Glutamatergic neuron (in vitro differentiated cells): Measurements from ENCODE around the gene BAG2. TPM values are rescaled to one million over a fixed set of nuclear protein-coding genes. Genes with fewer than 3 reads are reported as not detected.

Experiments used
- DNase-seq: peaks from one replicate; pipeline ENCODE4 v3.0.0; 2022
- H3K27ac Mint-ChIP-seq: one replicate; pipeline ENCODE4 v1.8.0; 2020; ENCODE audit warnings: mild to moderate bottlenecking, mixed read lengths, inconsistent platforms; ENCODE audit not compliant: unreplicated experiment
- H3K27me3 Mint-ChIP-seq: one replicate; pipeline ENCODE4 v1.8.0; 2020; ENCODE audit warnings: mild to moderate bottlenecking, moderate library complexity, mixed read lengths, inconsistent platforms; ENCODE audit not compliant: unreplicated experiment
- H3K36me3 Mint-ChIP-seq: one replicate; pipeline ENCODE4 v1.8.0; 2020; ENCODE audit warnings: mild to moderate bottlenecking, mixed read lengths, inconsistent platforms; ENCODE audit not compliant: unreplicated experiment
- H3K4me1 Mint-ChIP-seq: one replicate; pipeline ENCODE4 v1.8.0; 2020; ENCODE audit warnings: mild to moderate bottlenecking, low read depth, mixed read lengths, inconsistent platforms; ENCODE audit not compliant: unreplicated experiment
- H3K4me3 Mint-ChIP-seq: one replicate; pipeline ENCODE4 v1.8.0; 2020; ENCODE audit warnings: mild to moderate bottlenecking, mixed read lengths, inconsistent platforms; ENCODE audit not compliant: unreplicated experiment
- H3K9me3 Mint-ChIP-seq: one replicate; pipeline ENCODE4 v1.8.0; 2020; ENCODE audit warnings: mild to moderate bottlenecking, moderate library complexity, mixed read lengths, inconsistent platforms; ENCODE audit not compliant: unreplicated experiment
- total RNA-seq: library from RNA; stranded (reverse); fragmentation: NEBNext Ultra II Directional; extraction: Animal tissue kit (Norgen Biotek cat#: 25700); gene quantifications from one replicate; pipeline ENCODE4 v1.2.1, GENCODE V29; 2021; ENCODE audit not compliant: unreplicated experiment
- TF ChIP-seq, protein P1 (sequence below): fragments of 200-600 bp; sonication (generic); IDR thresholded peaks from one replicate; pipeline ENCODE4 v1.5.0; 2021; ENCODE audit not compliant: partially characterized antibody, unreplicated experiment

Gene BAG2
- total RNA-seq, 1 donor from 2014 or later = 1.2 TPM

DNA sequence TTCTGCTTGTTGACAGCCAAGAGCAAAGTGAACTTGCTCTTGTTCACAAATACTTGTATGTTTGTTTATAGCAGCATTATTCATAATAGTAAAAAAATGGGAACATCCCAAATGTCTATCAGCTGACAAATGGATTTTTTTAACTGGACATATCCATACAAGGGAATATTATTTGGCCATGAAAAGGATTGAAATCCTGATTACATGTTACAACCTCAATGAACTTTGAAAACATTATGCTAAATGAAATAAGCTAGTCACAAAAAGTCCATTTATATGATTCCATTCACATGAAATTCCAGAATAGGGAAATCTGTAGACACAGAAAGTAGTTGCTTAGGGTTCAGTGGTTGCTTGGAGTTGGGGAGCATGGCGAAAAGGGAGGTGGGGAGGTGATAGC, 28.4 kb upstream of the BAG2 start:
- H3K4me3 Mint-ChIP-seq = no peak overlapping the region
- no peak for DNase-seq
- TF ChIP-seq, protein P1, sequence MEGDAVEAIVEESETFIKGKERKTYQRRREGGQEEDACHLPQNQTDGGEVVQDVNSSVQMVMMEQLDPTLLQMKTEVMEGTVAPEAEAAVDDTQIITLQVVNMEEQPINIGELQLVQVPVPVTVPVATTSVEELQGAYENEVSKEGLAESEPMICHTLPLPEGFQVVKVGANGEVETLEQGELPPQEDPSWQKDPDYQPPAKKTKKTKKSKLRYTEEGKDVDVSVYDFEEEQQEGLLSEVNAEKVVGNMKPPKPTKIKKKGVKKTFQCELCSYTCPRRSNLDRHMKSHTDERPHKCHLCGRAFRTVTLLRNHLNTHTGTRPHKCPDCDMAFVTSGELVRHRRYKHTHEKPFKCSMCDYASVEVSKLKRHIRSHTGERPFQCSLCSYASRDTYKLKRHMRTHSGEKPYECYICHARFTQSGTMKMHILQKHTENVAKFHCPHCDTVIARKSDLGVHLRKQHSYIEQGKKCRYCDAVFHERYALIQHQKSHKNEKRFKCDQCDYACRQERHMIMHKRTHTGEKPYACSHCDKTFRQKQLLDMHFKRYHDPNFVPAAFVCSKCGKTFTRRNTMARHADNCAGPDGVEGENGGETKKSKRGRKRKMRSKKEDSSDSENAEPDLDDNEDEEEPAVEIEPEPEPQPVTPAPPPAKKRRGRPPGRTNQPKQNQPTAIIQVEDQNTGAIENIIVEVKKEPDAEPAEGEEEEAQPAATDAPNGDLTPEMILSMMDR = no peak
- peaks cover 2% of the 10 kb centered on the region for H3K9me3 Mint-ChIP-seq
- no peaks in the 10 kb centered on the region for H3K27me3 Mint-ChIP-seq
- H3K36me3 Mint-ChIP-seq = no peaks in the 10 kb centered on the region
- H3K27ac Mint-ChIP-seq = no peak overlapping the region
- no peaks in the 10 kb centered on the region for H3K4me1 Mint-ChIP-seq

DNA sequence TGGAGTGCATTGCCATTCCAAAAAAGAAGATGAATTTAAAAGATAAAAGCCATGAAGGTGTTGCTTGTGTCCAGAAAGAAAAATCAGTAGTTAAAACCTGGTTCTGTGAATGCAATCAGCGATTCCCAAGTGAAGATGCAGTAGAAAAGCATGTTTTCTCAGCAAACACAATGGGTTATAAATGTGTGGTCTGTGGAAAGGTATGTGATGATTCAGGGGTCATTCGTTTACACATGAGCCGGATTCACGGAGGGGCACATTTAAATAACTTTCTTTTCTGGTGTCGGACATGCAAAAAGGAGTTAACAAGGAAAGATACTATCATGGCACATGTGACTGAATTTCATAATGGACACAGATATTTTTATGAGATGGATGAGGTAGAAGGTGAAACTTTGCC, 24.7 kb upstream of the BAG2 start:
- Mint-ChIP-seq H3K27me3 (no peaks in the 10 kb centered on the region), H3K9me3 (no peaks in the 10 kb centered on the region), H3K27ac (no peak overlapping the region), H3K4me3 (no peak overlapping the region), H3K4me1 (no peaks in the 10 kb centered on the region), H3K36me3 (no peaks in the 10 kb centered on the region)
- TF ChIP-seq, protein P1 = no peak
- no peak for DNase-seq

DNA sequence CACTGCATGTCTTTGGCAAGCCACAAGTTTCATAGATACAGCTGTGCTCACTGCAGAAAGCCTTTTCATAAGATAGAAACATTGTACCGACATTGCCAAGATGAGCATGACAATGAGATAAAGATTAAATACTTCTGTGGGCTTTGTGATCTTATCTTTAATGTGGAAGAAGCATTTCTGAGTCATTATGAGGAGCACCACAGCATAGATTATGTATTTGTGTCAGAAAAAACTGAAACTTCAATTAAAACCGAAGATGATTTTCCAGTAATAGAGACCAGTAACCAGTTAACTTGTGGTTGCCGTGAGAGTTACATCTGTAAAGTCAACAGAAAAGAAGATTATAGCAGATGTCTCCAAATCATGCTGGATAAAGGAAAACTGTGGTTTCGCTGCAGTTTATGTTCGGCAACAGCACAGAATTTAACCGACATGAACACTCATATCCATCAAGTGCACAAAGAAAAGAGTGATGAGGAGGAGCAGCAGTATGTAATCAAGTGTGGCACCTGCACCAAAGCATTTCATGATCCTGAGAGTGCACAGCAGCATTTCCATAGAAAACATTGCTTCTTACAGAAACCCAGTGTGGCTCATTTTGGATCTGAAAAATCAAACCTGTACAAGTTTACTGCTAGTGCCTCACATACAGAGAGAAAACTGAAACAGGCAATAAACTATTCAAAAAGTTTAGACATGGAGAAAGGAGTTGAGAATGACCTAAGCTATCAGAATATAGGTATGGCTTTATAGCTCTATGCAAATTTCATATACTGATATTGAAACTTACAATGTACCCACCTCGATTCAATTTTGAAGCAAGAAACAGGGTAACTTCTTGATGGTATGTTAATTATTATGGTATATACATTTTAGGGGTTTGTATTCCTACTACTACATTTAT, 23.9 kb upstream of the BAG2 start:
- no peaks in the 10 kb centered on the region for H3K4me1 Mint-ChIP-seq
- no peaks in the 10 kb centered on the region for H3K36me3 Mint-ChIP-seq
- TF ChIP-seq, protein P1 = no peak
- no peak overlapping the region for H3K27ac Mint-ChIP-seq
- no peak overlapping the region for H3K4me3 Mint-ChIP-seq
- no peak for DNase-seq
- H3K9me3 Mint-ChIP-seq = no peaks in the 10 kb centered on the region
- no peaks in the 10 kb centered on the region for H3K27me3 Mint-ChIP-seq

DNA sequence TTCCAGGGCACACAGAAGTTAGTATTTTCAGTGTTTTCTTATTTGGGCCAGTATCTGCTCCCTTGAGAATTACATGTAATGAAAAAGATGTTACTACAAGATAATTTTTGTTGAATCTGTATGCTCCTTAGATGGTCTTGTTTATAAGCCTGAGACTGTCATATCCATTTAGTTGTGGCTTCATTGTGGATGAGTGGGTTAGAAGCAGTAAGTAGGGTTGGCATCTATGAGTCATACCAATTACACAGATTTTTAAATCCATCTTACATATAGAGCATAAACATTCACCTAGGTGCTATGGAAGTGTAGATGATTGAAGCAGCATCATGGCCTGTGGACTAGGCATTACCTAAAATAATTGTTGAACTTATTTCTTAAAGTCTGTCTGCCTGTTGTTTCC, 13.5 kb upstream of the BAG2 start:
- TF ChIP-seq, protein P1 = no peak
- H3K9me3 Mint-ChIP-seq = no peaks in the 10 kb centered on the region
- no peak overlapping the region for H3K4me3 Mint-ChIP-seq
- H3K4me1 Mint-ChIP-seq = no peaks in the 10 kb centered on the region
- DNase-seq = no peak
- H3K36me3 Mint-ChIP-seq = no peaks in the 10 kb centered on the region
- H3K27ac Mint-ChIP-seq = no peak overlapping the region
- H3K27me3 Mint-ChIP-seq = no peaks in the 10 kb centered on the region

DNA sequence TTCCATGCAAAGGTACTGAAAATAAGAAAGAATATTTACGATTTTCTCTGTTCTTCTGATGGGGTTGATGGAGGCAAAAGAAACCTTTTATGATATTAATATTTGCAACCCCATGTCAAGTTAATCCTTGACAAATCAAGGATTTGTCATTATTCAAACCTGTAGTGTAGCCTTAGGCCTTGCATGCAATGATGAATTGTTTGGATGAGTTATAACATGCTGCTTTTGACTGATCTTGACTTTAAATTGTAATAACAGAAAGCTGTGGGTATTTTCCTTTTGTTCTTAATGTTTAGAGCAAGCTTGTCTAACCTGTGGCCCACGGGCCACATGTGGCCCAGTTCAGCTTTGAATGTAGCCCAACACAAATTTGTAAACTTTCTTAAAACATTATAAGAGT, 13.0 kb upstream of the BAG2 start:
- no peaks in the 10 kb centered on the region for H3K36me3 Mint-ChIP-seq
- no peak overlapping the region for H3K4me3 Mint-ChIP-seq
- DNase-seq = no peak
- TF ChIP-seq, protein P1 = no peak
- no peaks in the 10 kb centered on the region for H3K9me3 Mint-ChIP-seq
- H3K4me1 Mint-ChIP-seq = no peaks in the 10 kb centered on the region
- no peak overlapping the region for H3K27ac Mint-ChIP-seq
- H3K27me3 Mint-ChIP-seq = no peaks in the 10 kb centered on the region
